Coronary artery (tissue), 2 donors: ENCODE data around the gene KDM1A.

Experiments used
- DNase-seq: peaks from one replicate; pipeline ENCODE4 v3.0.0-alpha.2; 2017; ENCODE audit warnings: low spot score
- H3K27ac ChIP-seq, 2 donors: fragments of 200-600 bp; sonication (generic); one replicate each; pipeline ENCODE4 v1.5.1; 2016 to 2019
- H3K4me3 ChIP-seq: fragments of 200-600 bp; sonication (generic); 2 replicates; pipeline ENCODE4 v1.5.1; 2016; ENCODE audit warnings: mild to moderate bottlenecking, moderate library complexity
- TF ChIP-seq, protein P1 (sequence below): fragments of 200-600 bp; sonication (generic); IDR thresholded peaks from one replicate; pipeline ENCODE4 v1.5.1; 2019; ENCODE audit warnings: antibody characterized with exemption

The KDM1A gene

GRCh38 chr1:23079025-23079424, 59.8 kb downstream of the KDM1A start:
- DNase-seq = no peak
- Histone ChIP-seq H3K4me3 (no peak overlapping the region), H3K27ac (no peak overlapping the region)
- TF ChIP-seq, protein P1, sequence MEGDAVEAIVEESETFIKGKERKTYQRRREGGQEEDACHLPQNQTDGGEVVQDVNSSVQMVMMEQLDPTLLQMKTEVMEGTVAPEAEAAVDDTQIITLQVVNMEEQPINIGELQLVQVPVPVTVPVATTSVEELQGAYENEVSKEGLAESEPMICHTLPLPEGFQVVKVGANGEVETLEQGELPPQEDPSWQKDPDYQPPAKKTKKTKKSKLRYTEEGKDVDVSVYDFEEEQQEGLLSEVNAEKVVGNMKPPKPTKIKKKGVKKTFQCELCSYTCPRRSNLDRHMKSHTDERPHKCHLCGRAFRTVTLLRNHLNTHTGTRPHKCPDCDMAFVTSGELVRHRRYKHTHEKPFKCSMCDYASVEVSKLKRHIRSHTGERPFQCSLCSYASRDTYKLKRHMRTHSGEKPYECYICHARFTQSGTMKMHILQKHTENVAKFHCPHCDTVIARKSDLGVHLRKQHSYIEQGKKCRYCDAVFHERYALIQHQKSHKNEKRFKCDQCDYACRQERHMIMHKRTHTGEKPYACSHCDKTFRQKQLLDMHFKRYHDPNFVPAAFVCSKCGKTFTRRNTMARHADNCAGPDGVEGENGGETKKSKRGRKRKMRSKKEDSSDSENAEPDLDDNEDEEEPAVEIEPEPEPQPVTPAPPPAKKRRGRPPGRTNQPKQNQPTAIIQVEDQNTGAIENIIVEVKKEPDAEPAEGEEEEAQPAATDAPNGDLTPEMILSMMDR = no peak

GRCh38 chr1:23080885-23081284, 61.6 kb downstream of the KDM1A start:
- Histone ChIP-seq H3K27ac (no peak overlapping the region), H3K4me3 (no peak overlapping the region)
- DNase-seq = no peak
- TF ChIP-seq, protein P1 = no peak

- Histone ChIP-seq H3K27ac (no peak overlapping the region), H3K4me3 (no peak overlapping the region)
- no peak for DNase-seq
- TF ChIP-seq, protein P1 = no peak
These were observed 62.1 kb downstream of the KDM1A start for GRCh38 chr1:23081376-23081775.

GRCh38 chr1:23083714-23084480, 64.6 kb downstream of the KDM1A start:
- TF ChIP-seq, protein P1 = no peak
- no peak overlapping the region for H3K4me3 ChIP-seq
- DNase-seq = no peak
- H3K27ac ChIP-seq = no peak overlapping the region

DNA sequence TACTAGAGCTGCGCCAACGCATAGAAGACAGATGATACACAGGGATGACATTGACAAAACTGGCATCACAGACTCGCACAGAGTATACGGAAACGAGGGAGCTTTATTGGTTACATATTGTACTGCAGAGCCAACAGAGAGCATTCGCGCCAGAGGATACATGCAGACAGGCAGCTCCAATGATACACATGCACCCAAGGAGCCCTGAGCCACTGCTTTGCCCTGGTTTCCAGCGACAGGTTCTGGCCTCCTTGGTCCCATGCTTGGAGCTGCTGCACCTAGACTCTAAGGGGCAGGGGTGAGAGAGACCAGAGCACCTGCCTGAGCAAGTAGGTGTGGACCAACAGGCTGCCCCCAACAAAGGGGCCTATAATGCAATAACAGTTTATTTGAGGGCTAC, 65.6 kb downstream of the KDM1A start:
- no peak for DNase-seq
- TF ChIP-seq, protein P1 = no peak
- H3K27ac ChIP-seq = no peak overlapping the region
- no peak overlapping the region for H3K4me3 ChIP-seq

GRCh38 chr1:23085696-23086095, 66.4 kb downstream of the KDM1A start:
- no peak for DNase-seq
- TF ChIP-seq, protein P1 = no peak
- Histone ChIP-seq H3K4me3 (no peak overlapping the region), H3K27ac (no peak overlapping the region)

GRCh38 chr1:23088027-23088426, 68.8 kb downstream of the KDM1A start:
- H3K4me3 ChIP-seq = no peak overlapping the region
- TF ChIP-seq, protein P1 = no peak
- no peak overlapping the region for H3K27ac ChIP-seq
- DNase-seq = no peak
